HG02642 (cell line): ENCODE data around the gene MGMT.

Source experiments
- ATAC-seq: cut with Tn5 transposase; IDR thresholded peaks from one replicate; pipeline ENCODE4 v1.9.1; 2021; ENCODE audit warnings: mild to moderate bottlenecking; ENCODE audit not compliant: unreplicated experiment, poor library complexity

Gene MGMT

GRCh38 chr10:129717816-129718547, 250.9 kb downstream of the MGMT start:
- no peak for ATAC-seq

- ATAC-seq: no peak
Measured at GRCh38 chr10:129718548-129719414, 251.7 kb downstream of the MGMT start.

GRCh38 chr10:129719415-129719739, 252.3 kb downstream of the MGMT start:
- ATAC-seq: no peak

- ATAC-seq: no peak
Measured at GRCh38 chr10:129719889-129720590, 253.0 kb downstream of the MGMT start.

GRCh38 chr10:129725011-129725410, 258.0 kb downstream of the MGMT start:
- ATAC-seq: no peak

- ATAC-seq: no peak
Measured at GRCh38 chr10:129725482-129725881, 258.4 kb downstream of the MGMT start.

GRCh38 chr10:129725890-129726631, 259.0 kb downstream of the MGMT start:
- no peak for ATAC-seq

GRCh38 chr10:129727071-129727470, 260.0 kb downstream of the MGMT start:
- no peak for ATAC-seq

- ATAC-seq: no peak
Measured at GRCh38 chr10:129727495-129727894, 260.5 kb downstream of the MGMT start.

- ATAC-seq: no peak
Measured at GRCh38 chr10:129728246-129728820, 261.3 kb downstream of the MGMT start.

- ATAC-seq: no peak
Measured at GRCh38 chr10:129728905-129729795, 262.1 kb downstream of the MGMT start.

GRCh38 chr10:129730272-129730992, 263.4 kb downstream of the MGMT start:
- ATAC-seq: no peak

GRCh38 chr10:129730993-129731325, 263.9 kb downstream of the MGMT start:
- ATAC-seq: no peak

- ATAC-seq: no peak
Measured at GRCh38 chr10:129740532-129741279, 273.7 kb downstream of the MGMT start.

GRCh38 chr10:129741280-129741977, 274.4 kb downstream of the MGMT start:
- ATAC-seq: no peak

- ATAC-seq: no peak
Measured at GRCh38 chr10:129741978-129742741, 275.1 kb downstream of the MGMT start.
